MM.1S (cell line): ENCODE measurements around the gene KLHL1.

Experiments used
- EZH2 ChIP-seq: fragments of 300-600 bp; sonication (generic); optimal IDR thresholded peaks from 2 replicates; pipeline ENCODE3; 2017; ENCODE audit warnings: low read depth, mild to moderate bottlenecking, antibody characterized with exemption, low read length, mixed read lengths
- TF ChIP-seq, protein P1 (sequence below): fragments of 300-600 bp; sonication (generic); IDR thresholded peaks from 2 replicates; pipeline ENCODE4 v1.5.1; 2016; ENCODE audit warnings: antibody characterized with exemption, low read length, mixed read lengths

- TF ChIP-seq, protein P1, sequence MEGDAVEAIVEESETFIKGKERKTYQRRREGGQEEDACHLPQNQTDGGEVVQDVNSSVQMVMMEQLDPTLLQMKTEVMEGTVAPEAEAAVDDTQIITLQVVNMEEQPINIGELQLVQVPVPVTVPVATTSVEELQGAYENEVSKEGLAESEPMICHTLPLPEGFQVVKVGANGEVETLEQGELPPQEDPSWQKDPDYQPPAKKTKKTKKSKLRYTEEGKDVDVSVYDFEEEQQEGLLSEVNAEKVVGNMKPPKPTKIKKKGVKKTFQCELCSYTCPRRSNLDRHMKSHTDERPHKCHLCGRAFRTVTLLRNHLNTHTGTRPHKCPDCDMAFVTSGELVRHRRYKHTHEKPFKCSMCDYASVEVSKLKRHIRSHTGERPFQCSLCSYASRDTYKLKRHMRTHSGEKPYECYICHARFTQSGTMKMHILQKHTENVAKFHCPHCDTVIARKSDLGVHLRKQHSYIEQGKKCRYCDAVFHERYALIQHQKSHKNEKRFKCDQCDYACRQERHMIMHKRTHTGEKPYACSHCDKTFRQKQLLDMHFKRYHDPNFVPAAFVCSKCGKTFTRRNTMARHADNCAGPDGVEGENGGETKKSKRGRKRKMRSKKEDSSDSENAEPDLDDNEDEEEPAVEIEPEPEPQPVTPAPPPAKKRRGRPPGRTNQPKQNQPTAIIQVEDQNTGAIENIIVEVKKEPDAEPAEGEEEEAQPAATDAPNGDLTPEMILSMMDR: no peak
- TF ChIP-seq EZH2: no peak
Observed at GRCh38 chr13:70080012-70080411, 28.2 kb downstream of the KLHL1 start.
